ENCODE results near the gene SLC9C2.
A peak's percentile ranks its signal among the peaks of the same experiment; 100 is the strongest.

The SLC9C2 gene

GRCh38 chr1:173485401-173485800 is 117.5 kb downstream of the SLC9C2 start:
- DNase-seq (ENCODE audit: low read depth): no peak
- TF ChIP-seq, protein P1, sequence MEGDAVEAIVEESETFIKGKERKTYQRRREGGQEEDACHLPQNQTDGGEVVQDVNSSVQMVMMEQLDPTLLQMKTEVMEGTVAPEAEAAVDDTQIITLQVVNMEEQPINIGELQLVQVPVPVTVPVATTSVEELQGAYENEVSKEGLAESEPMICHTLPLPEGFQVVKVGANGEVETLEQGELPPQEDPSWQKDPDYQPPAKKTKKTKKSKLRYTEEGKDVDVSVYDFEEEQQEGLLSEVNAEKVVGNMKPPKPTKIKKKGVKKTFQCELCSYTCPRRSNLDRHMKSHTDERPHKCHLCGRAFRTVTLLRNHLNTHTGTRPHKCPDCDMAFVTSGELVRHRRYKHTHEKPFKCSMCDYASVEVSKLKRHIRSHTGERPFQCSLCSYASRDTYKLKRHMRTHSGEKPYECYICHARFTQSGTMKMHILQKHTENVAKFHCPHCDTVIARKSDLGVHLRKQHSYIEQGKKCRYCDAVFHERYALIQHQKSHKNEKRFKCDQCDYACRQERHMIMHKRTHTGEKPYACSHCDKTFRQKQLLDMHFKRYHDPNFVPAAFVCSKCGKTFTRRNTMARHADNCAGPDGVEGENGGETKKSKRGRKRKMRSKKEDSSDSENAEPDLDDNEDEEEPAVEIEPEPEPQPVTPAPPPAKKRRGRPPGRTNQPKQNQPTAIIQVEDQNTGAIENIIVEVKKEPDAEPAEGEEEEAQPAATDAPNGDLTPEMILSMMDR (IDR thresholded peaks at IDR 0.05; ENCODE audit: insufficient read depth, low read depth, low read length, missing control alignments): no peak
- no peak overlapping the region for H3K4me3 ChIP-seq (ENCODE audit: low read depth, low read length)

GRCh38 chr1:173484276-173484675 is 118.6 kb downstream of the SLC9C2 start:
- TF ChIP-seq, protein P1 (IDR thresholded peaks at IDR 0.05; ENCODE audit: insufficient read depth, low read depth, low read length, missing control alignments): no peak
- no peak overlapping the region for H3K4me3 ChIP-seq (ENCODE audit: low read depth, low read length)
- DNase-seq (ENCODE audit: low read depth): no peak

DNA sequence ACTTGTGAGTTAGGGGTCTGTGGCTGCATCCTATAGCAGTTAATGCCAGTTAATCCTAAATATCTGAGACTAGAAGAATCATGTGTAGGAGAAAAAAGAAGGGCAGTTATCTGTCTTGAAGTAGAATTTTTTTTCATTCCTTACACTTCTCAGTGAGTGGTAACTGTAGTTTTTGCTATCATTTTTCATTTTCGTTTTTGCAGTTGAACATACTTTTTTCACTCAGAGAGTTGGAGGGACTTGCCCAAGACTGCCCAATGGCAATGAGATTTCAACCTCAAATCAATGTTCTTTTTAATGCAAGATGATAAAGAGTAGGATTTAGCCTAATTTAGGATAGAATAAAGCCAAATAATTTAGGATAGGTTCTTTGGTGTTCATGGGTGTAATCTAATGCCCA is 120.2 kb downstream of the SLC9C2 start:
- TF ChIP-seq, protein P1 (IDR thresholded peaks at IDR 0.05; ENCODE audit: insufficient read depth, low read depth, low read length, missing control alignments): no peak
- peak; percentile 19 for DNase-seq (ENCODE audit: low read depth)
- no peak overlapping the region for H3K4me3 ChIP-seq (ENCODE audit: low read depth, low read length)

DNA sequence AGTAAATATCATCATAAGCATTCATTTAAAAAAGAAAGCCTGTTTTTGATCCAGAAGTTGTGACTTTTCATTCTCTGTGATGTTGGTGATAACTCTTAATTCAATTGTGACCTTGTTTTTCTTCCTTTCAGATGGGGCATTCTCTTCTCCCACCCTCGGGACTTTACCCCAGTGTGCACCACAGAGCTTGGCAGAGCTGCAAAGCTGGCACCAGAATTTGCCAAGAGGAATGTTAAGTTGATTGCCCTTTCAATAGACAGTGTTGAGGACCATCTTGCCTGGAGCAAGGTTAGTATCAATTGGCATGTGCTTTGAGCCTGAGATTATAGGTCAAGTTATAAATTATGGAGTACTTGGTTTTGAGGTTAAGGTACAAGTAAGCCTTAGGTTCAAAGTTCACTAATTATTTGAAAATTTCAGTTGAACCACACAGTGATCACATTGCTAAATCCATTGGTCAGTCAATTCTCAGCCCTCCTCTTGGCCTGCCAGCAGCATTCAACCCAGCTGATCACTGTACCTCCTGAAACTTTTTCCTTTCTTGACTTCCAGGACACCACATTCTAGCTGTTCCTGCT is 121.6 kb downstream of the SLC9C2 start:
- TF ChIP-seq, protein P1 (IDR thresholded peaks at IDR 0.05; ENCODE audit: insufficient read depth, low read depth, low read length, missing control alignments): no peak
- H3K4me3 ChIP-seq (ENCODE audit: low read depth, low read length): no peak overlapping the region
- DNase-seq (ENCODE audit: low read depth): no peak

DNA sequence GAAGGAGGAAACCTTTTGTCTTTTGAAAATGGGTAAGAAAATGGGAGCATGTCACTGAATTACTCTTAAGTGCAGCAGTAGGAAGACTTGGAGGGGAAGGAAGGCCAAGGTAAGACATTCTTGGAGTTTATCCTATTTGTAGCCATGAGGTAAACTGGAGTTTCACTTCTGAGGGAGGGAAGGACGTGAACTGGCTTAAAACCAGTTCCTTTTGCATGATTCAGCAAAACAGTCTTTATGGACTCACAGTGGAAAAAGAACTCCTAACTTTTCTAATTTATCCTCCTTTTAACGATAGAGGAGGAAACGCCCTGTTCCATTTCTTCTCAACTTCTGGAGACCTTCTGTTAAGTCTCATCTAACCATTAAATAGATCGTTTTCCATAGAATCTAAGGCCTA is 123.2 kb downstream of the SLC9C2 start:
- TF ChIP-seq, protein P1 (IDR thresholded peaks at IDR 0.05; ENCODE audit: insufficient read depth, low read depth, low read length, missing control alignments): no peak
- H3K4me3 ChIP-seq (ENCODE audit: low read depth, low read length): no peak overlapping the region
- DNase-seq (ENCODE audit: low read depth): no peak

DNA sequence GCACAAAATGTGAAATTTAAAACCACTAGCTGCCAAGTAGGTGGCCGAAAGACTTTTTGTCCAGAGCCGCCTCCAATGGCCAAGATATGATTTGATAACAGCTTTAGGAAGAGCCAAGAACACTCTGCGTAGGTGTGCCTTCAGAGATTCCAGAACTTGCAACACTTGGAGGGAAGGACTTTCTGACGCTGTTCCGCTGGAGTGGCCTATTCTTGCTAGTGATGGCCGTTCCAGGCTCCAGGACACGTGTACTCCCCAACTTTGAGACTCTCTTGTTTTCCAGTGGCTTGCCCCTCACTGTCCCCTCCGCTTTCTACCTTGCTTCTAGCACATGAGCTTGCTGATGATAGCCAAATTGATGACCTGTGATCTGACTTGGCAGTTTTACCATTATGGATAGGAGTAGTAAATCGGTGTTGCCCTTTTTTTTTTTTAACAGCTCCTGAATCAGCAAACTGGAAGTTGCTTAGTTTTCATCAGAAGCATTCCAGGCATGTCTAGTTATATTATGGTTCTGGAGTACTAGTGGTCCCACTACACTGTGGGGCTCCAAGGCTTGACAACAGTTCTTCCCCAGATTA is 124.7 kb downstream of the SLC9C2 start:
- no peak for DNase-seq (ENCODE audit: low read depth)

More for the DNA sequence above, 124.7 kb downstream of the SLC9C2 start:
- TF ChIP-seq, protein P1 (IDR thresholded peaks at IDR 0.05; ENCODE audit: insufficient read depth, low read depth, low read length, missing control alignments): no peak
- H3K4me3 ChIP-seq (ENCODE audit: low read depth, low read length): peak overlapping the region; percentile 61
